Neural progenitor cell (in vitro differentiated cells): Measurements from ENCODE around the gene PPHLN1.

Source experiments
- CTCF ChIP-seq: fragments of 200-600 bp; sonication (generic); IDR thresholded peaks from 2 replicates; pipeline ENCODE4 v1.5.1; 2017; ENCODE audit warnings: antibody characterized with exemption, mild to moderate bottlenecking
- EZH2 ChIP-seq: fragments of 200-600 bp; sonication (generic); IDR thresholded peaks from 2 replicates; pipeline ENCODE4 v1.6.1; 2017; ENCODE audit warnings: antibody characterized with exemption, mild to moderate bottlenecking, moderate library complexity
- EZH2phosphoT487 ChIP-seq: fragments of 200-600 bp; sonication (generic); IDR thresholded peaks from 2 replicates; pipeline ENCODE4 v1.6.1; 2017; ENCODE audit warnings: antibody characterized with exemption

GRCh38 chr12:42407306-42407705, 81.3 kb downstream of the PPHLN1 start:
- TF ChIP-seq CTCF = no peak
- no peak for TF ChIP-seq EZH2
- TF ChIP-seq EZH2phosphoT487 = no peak
